ENCODE measurements around the gene RNF223. TPM values are rescaled to one million over a fixed set of nuclear protein-coding genes. Genes with fewer than 3 reads are reported as not detected.
A peak's percentile ranks its signal among the peaks of the same experiment; 100 is the strongest.

Gene RNF223
- total RNA-seq, 1 donor from 2014 or later: not detected

- no peak for DNase-seq
- no peak for TF ChIP-seq CTCF (IDR thresholded peaks at IDR 0.05; ENCODE audit: borderline replicate concordance)
- no peaks in the 10 kb centered on the region for H3K9me3 ChIP-seq (replicated peaks)
- intact Hi-C loops (cut with micrococcal nuclease): no loop called here
- peaks cover 81% of the 10 kb centered on the region for H3K27me3 ChIP-seq (ENCODE audit: low read depth)
- no peaks in the 10 kb centered on the region for H3K36me3 ChIP-seq
- H3K27ac ChIP-seq (replicated peaks): no peak overlapping the region
- H3K4me1 ChIP-seq: peaks cover 18% of the 10 kb centered on the region
- H3K4me3 ChIP-seq: no peak overlapping the region
Measured at GRCh38 chr1:1072299-1072848, 1.7 kb downstream of the RNF223 start.

GRCh38 chr1:1071486-1072298 is 2.4 kb downstream of the RNF223 start:
- Histone ChIP-seq H3K9me3 (replicated peaks) (no peaks in the 10 kb centered on the region), H3K4me3 (no peak overlapping the region), H3K27me3 (ENCODE audit: low read depth) (peaks cover 88% of the 10 kb centered on the region), H3K27ac (replicated peaks) (no peak overlapping the region), H3K36me3 (no peaks in the 10 kb centered on the region), H3K4me1 (peaks cover 18% of the 10 kb centered on the region)
- intact Hi-C loops (cut with micrococcal nuclease): no loop called here
- no peak for TF ChIP-seq CTCF (IDR thresholded peaks at IDR 0.05; ENCODE audit: borderline replicate concordance)
- no peak for DNase-seq

- intact Hi-C loops (cut with micrococcal nuclease): loop anchor here (10.0 kb wide), 1 partner anchor 85 kb away; the partner anchor contains the start of gene PERM1
- Histone ChIP-seq H3K9me3 (replicated peaks) (no peaks in the 10 kb centered on the region), H3K27ac (replicated peaks) (no peak overlapping the region), H3K4me1 (peaks cover 18% of the 10 kb centered on the region), H3K4me3 (peak overlapping the region; percentile 64), H3K36me3 (no peaks in the 10 kb centered on the region), H3K27me3 (ENCODE audit: low read depth) (peaks cover 97% of the 10 kb centered on the region)
- no peak for DNase-seq
- no peak for TF ChIP-seq CTCF (IDR thresholded peaks at IDR 0.05; ENCODE audit: borderline replicate concordance)
Measured at GRCh38 chr1:1069711-1070676, 4.1 kb downstream of the RNF223 start.

- Histone ChIP-seq H3K27me3 (ENCODE audit: low read depth) (peaks cover 94% of the 10 kb centered on the region), H3K4me1 (peaks cover 20% of the 10 kb centered on the region), H3K4me3 (peak overlapping the region; percentile 64), H3K27ac (replicated peaks) (no peak overlapping the region), H3K36me3 (no peaks in the 10 kb centered on the region), H3K9me3 (replicated peaks) (no peaks in the 10 kb centered on the region)
- intact Hi-C loops (cut with micrococcal nuclease): loop anchor here (10.0 kb wide), 1 partner anchor 84 kb away; the partner anchor contains the start of gene PERM1
- TF ChIP-seq CTCF (IDR thresholded peaks at IDR 0.05; ENCODE audit: borderline replicate concordance): no peak
- peak; percentile 52 for DNase-seq
Measured at GRCh38 chr1:1069056-1069710, 4.9 kb downstream of the RNF223 start.
